Stimulated activated CD8-positive, alpha-beta memory T cell treated with anti-CD3 and anti-CD28 coated beads, Interleukin-4, amount 100 ng/mL, for 24 hours (primary cell): Measurements from ENCODE around the gene TK1.
A peak's percentile ranks its signal among the peaks of the same experiment; 100 is the strongest.

Source experiments
- DNase-seq: peaks from one replicate; pipeline ENCODE4 v3.0.0-alpha.2; 2020; ENCODE audit warnings: low read depth

The TK1 gene

GRCh38 chr17:78219396-78220150 lies 32.7 kb upstream of the TK1 start:
- DNase-seq: no peak

- no peak for DNase-seq
These were observed 27.8 kb upstream of the TK1 start for GRCh38 chr17:78214706-78215061.

- DNase-seq: peak; percentile 86
These were observed 27.3 kb upstream of the TK1 start, which contains the start of gene BIRC5 for GRCh38 chr17:78214016-78214705. Gene BIRC5, plus strand, starts transcription at chr17:78214253. Its CDS starts 64 bp downstream, at chr17:78214317.

- DNase-seq: no peak
These were observed 24.2 kb upstream of the TK1 start for GRCh38 chr17:78211032-78211431.

- no peak for DNase-seq
These were observed 23.3 kb upstream of the TK1 start for GRCh38 chr17:78210111-78210510.

- no peak for DNase-seq
These were observed 21.6 kb upstream of the TK1 start for GRCh38 chr17:78208486-78208885.

- DNase-seq: no peak
These were observed 19.4 kb upstream of the TK1 start for GRCh38 chr17:78206298-78206697.

GRCh38 chr17:78205124-78205775 lies 18.4 kb upstream of the TK1 start:
- no peak for DNase-seq

- no peak for DNase-seq
These were observed 17.7 kb upstream of the TK1 start for GRCh38 chr17:78204387-78205123.

GRCh38 chr17:78202666-78203065 lies 15.8 kb upstream of the TK1 start:
- no peak for DNase-seq

- DNase-seq: no peak
These were observed 13.6 kb upstream of the TK1 start for GRCh38 chr17:78200451-78200850.

- no peak for DNase-seq
These were observed 10.4 kb upstream of the TK1 start for GRCh38 chr17:78197147-78197832.

- no peak for DNase-seq
These were observed 9.9 kb upstream of the TK1 start for GRCh38 chr17:78196716-78197115.

GRCh38 chr17:78185981-78186691 lies 716 bp downstream of the TK1 start:
- no peak for DNase-seq

- no peak for DNase-seq
These were observed 2.0 kb downstream of the TK1 start for GRCh38 chr17:78184868-78185267.

- no peak for DNase-seq
These were observed 2.5 kb downstream of the TK1 start for GRCh38 chr17:78184351-78184750.

- no peak for DNase-seq
These were observed 2.9 kb downstream of the TK1 start for GRCh38 chr17:78183916-78184315.

- no peak for DNase-seq
These were observed 4.3 kb downstream of the TK1 start for GRCh38 chr17:78182504-78182903.

GRCh38 chr17:78180508-78180907 lies 6.3 kb downstream of the TK1 start:
- no peak for DNase-seq

GRCh38 chr17:78180083-78180482 lies 6.8 kb downstream of the TK1 start:
- no peak for DNase-seq

- DNase-seq: no peak
These were observed 7.5 kb downstream of the TK1 start for GRCh38 chr17:78179372-78179771.
